GM20000 (cell line): ENCODE data around the gene BCAR3.

Source experiments
- DNase-seq: peaks from one replicate; pipeline ENCODE4 v3.0.0; 2012; ENCODE audit warnings: low spot score
- CTCF ChIP-seq: IDR thresholded peaks from 2 replicates; pipeline ENCODE4 v1.5.1; 2012; ENCODE audit warnings: mild to moderate bottlenecking, control low read depth; ENCODE audit errors: extremely low read depth, missing control alignments

The BCAR3 gene

GRCh38 chr1:93603601-93604000 lies 78.0 kb downstream of the BCAR3 start:
- no peak for TF ChIP-seq CTCF
- no peak for DNase-seq

GRCh38 chr1:93603106-93603505 lies 78.5 kb downstream of the BCAR3 start:
- DNase-seq: no peak
- TF ChIP-seq CTCF: no peak

DNA sequence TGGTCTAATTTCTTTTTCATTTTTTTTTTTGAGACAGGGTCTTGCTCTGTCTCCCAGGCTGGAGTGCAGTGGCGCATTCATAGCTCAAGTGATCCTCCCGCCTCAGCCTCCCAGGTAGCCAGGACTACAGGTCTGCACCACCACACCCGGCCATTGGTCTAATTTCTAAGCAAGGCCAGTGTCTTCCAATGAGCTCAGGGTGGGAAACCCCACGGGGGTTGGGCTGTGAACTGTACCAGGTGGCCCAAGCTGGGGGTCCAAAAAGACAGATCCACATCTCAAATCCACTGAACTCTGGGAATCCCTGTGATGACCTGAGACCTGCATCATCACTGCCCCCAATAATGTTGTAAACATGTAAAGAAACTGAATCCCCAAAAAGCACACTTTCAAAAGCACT lies 79.5 kb downstream of the BCAR3 start:
- no peak for DNase-seq
- no peak for TF ChIP-seq CTCF

DNA sequence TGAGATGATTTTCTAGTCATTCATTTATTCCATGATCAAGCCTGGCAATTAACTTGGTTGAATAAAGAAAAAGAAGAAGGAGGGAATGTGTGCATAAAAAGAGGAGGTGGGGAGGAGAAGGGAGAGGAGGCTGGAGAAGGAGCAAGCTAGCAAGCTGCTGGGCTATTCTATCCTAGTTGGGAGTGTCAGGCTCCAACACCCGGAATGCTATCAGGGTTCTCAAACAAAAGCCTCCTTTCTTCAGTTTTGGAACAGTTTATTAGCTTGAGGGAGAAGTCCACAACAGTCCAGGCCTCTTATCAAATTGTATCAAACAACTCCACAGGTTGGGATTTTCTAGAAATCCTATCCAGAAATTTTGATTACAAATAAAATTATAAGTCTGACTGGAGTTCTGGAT lies 80.0 kb downstream of the BCAR3 start:
- TF ChIP-seq CTCF: no peak
- no peak for DNase-seq

DNA sequence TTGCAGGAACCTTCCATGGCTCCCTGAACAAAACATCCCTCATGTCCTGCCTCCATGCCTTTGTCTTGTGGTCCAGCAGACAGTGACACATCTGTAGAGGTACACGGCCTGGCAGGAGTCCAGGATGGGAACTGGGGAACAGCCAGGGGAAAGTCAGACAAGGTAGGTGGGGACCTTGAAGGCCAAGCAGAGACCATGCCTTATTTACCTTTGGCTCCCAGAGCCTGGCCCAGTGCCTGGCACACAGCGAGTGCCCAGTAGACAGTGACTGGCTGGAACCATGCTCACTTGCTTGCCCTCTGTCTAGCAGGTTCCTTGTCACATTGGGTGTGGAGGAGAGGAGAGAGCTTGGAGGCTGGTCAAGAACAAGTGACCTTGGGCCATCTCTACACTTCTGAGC lies 81.0 kb downstream of the BCAR3 start:
- no peak for TF ChIP-seq CTCF
- DNase-seq: no peak

DNA sequence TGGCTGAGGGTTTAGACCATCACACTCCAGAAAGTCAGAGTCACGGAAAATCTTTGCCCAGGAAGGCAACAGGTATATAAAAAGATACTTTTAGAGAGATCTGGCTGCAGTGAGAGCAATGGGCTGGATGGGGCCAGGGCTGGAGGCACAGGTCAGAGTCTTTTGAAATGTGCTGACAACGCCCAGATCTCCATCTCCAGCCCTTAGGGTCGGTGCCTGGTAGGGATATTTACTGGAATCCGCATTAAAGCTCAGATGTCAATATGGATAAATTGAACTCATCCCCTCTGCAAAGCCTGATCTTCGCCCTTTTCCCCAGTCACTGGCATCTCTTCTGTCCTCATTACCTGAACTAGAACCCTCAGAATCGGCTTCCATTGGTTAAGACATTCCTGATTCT lies 82.2 kb downstream of the BCAR3 start:
- DNase-seq: no peak
- TF ChIP-seq CTCF: no peak

GRCh38 chr1:93598861-93599439 lies 82.7 kb downstream of the BCAR3 start:
- no peak for DNase-seq
- no peak for TF ChIP-seq CTCF
